Measurements from ENCODE around the gene ALAD.

ALAD gene

DNA sequence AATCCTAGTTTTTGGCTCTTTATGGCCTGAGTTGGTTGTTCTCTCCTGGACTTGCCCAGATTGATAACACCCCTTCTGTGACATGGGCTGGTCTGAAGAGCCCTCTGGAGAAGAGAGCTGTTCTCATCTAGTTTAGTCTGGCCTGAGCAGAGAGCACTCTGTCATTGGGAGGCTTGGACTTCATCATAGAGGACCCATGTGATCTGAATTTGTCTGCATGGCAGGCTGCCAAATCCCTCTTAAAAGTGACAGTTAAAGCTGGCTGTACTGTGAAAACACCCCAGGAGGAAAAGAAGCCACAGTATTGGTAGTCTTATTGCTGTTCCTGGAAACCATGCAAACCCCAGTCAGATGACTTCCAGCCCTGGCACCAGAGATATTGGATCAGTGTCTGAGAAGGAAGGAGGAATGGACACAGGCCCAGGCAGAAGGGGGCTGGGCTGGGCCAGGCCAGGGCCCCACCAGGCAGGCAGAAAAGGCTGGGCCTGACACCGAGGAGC is 57.3 kb downstream of the ALAD start:
- no peak for DNase-seq

DNA sequence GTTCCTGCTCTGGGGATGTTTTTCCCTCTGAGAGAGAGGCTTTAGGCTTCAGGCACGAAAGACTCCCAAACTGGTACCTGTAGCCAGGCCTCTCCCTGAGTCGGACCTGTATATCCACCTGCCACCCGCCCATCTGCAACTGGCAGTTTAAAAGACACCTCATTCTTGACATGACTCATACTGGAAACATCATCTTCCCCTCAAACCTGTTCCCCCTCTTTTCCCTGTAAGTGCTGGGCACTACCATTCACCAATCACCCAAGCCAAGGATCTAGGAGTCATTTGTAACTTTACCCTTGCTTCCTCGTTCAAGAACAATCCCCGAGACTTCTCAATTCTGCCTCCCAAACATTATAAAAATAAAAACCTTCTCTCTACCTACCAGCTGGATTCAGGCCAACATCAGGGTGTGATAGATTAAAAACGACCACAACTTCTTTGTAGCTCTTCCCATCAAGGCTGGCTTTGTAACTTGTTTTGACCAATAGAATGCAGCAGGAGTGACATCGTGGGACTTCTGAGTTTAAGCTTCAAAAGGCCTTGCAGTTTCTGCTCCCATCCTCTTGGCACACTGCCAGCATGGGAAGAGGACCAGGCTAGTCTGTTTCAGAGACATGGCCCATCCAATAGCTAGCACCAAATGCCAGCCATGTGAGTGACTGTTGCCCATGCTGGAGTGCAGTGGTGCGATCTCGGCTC is 59.2 kb downstream of the ALAD start:
- DNase-seq, result no peak

- DNase-seq, result peak; percentile 95
Observed at GRCh38 chr9:113340011-113340699, 60.9 kb downstream of the ALAD start, which contains the start of gene WDR31. Gene WDR31 (minus strand): TSS chr9:113340275. CDS start chr9:113332022, 8,253 bp downstream.

GRCh38 chr9:113337714-113338113 is 63.4 kb downstream of the ALAD start:
- no peak for DNase-seq
